MM.1S (cell line): ENCODE results near the gene MKLN1.

ENCODE experiments used
- CTCF ChIP-seq: fragments of 300-600 bp; sonication (generic); IDR thresholded peaks from 2 replicates; pipeline ENCODE4 v1.5.1; 2016; ENCODE audit warnings: antibody characterized with exemption, low read length, mixed read lengths
- EZH2 ChIP-seq: fragments of 300-600 bp; sonication (generic); optimal IDR thresholded peaks from 2 replicates; pipeline ENCODE3; 2017; ENCODE audit warnings: low read depth, mild to moderate bottlenecking, antibody characterized with exemption, low read length, mixed read lengths
- EZH2phosphoT487 ChIP-seq: fragments of 300-600 bp; sonication (generic); IDR thresholded peaks from 2 replicates; pipeline ENCODE4 v1.6.1; 2018; ENCODE audit warnings: antibody characterized with exemption, low read length

DNA sequence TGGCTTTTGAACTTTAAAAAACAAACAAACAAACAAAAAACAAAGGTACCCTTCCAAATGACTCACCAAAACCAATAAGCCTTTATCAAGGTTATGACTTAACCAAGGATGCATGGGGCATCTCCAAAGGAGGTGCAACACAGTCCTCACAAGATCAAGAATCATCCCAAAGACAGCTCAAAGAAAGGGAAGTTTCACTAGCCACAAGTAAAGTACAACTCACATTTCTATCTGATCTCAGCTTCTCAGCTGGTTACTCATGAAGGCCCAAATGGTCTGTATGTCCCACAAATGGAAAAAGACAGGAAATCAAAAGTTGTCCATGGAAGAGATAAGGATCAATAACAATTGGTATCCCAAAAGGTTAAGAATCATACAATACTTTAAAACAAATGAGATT, 6.0 kb upstream of the MKLN1 start:
- TF ChIP-seq CTCF: no peak
- no peak for TF ChIP-seq EZH2phosphoT487
- no peak for TF ChIP-seq EZH2
